Measurements from ENCODE around the gene WWOX. TPM values are rescaled to one million over a fixed set of nuclear protein-coding genes. Genes with fewer than 3 reads are reported as not detected.

The WWOX gene
- total and polyA plus RNA-seq, 2 of the 8 experiments (the other 6 are each of a cell fraction or from before 2014, with no cell fraction given), result 5.4 to 16.7 TPM

GRCh38 chr16:78813661-78814311 is 714.3 kb downstream of the WWOX start (continued):
- TF ChIP-seq CHD7 (IDR thresholded peaks at IDR 0.05; ENCODE audit: insufficient replicate concordance, low read length) (no peak), KDM1A (IDR thresholded peaks at IDR 0.05; ENCODE audit: borderline replicate concordance, low read length) (no peak), YY1 (IDR thresholded peaks at IDR 0.05; ENCODE audit: low read depth, low read length) (no peak), MAX (IDR thresholded peaks at IDR 0.05) (no peak)

Data from H1 (cell line).